Esophagus mucosa (tissue), 1 donor: ENCODE data around the gene GJA4. TPM values are rescaled to one million over a fixed set of nuclear protein-coding genes. Genes with fewer than 3 reads are reported as not detected.

Source experiments
- ATAC-seq: fragments of 200-7000 bp; cut with Tn5 transposase; one replicate; pipeline ENCODE4 v1.9.1; 2020
- total RNA-seq: library from RNA; stranded (reverse); gene quantifications from one replicate; pipeline ENCODE4 v1.2.4, GENCODE V29; 2023
- donor health status: DM: yes; HTN: yes; CAD: no.

GJA4 gene
- total RNA-seq, 1 donor from 2014 or later, result 2.0 TPM

DNA sequence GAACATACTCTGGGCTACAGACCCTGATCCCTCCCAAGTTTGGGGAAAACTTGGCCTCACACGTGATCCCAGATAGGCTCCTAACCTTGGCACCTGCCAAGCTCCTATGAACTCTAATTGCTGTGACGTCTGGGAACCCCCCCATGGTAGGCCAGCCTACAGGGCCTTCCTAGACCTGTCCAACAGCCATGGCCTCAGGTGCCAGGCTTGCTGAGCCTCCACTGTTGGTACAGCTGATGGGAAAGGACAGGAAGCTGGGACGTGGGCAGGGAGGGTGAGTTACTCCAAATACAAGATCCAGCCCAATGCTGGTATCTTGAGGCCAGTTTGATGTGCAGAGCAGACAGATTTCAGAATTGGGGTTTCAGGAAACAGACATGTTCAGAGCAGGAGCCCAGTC, 47.6 kb downstream of the GJA4 start:
- no peak for ATAC-seq

DNA sequence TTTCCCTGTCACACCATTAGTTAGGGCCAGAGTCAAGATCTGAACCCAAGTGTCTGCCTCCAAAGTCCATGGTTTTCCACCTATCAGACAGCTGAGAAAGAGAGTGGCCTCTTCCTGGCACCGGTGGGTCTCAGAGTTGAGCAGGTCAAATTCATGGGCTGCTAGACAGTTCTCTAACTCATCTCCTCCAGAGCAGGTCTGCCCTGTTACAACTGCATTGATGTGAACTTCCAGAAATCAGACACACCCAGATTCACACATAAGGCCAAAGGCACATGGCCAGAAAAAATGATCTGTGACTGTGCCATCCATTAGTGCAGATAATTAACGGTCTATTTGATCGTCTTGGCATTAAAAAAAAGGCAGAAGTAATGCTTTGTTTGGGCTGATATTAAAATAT, 49.3 kb downstream of the GJA4 start:
- no peak for ATAC-seq

DNA sequence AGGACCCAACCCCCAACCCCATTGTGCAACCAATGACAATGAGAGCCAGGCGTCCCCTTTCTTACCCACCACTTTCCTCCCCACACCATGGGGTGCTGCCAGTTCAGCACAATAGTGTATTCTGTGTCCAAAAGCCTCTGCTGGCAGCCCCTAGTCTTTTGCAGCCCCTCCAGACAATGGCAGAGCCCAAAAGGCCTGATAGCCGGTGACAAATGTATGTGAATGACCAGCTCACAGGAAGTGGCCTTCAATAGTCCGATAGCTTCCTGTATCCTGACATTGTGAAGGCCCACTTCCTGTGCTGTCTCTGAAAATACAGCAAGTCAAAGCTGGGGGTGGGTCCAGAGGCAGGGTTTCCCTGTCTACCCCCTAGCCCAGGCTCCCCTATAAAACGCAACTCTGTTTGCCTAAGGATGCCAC, 50.2 kb downstream of the GJA4 start:
- peak; percentile 28 for ATAC-seq

DNA sequence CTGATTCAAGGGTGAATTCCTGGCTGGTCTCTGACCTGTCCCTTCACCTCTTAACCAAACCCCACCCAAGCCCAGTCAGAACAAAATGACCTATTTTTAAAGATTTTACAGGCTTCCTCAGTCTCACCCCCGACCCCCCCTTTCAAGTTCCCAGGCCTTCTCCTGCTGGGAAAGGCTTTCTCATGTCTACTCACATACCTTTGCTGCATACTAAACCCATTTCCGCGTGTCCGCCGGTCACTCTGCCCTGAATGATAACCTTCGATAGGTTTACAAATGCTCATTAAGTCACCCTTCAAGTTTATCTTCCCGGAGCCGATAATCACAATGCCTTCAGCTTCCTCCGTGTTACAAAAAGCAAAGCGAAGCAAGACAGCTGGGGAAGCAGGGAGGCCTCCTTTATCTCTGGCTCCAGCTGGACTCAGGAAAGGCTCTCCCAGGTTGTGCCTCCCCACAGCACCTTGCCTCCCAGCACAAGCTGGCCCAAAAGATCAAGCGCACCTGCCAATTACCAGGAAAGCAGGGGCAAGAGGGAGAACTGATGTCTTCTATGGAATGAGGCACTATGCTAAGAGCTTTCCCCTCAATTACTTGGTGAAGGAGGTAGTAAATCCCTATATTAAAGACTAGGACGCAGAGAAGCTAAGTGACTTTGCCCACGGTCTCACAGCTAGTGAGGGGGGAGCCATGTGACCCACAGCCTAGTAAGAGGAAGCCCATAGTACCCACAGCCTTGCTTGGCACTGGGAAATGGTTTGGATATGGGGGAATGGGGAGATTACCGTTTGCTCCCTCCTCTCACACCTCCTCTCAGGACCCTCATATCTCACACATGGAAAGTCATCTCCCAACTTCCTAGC, 50.8 kb downstream of the GJA4 start:
- ATAC-seq, result no peak

DNA sequence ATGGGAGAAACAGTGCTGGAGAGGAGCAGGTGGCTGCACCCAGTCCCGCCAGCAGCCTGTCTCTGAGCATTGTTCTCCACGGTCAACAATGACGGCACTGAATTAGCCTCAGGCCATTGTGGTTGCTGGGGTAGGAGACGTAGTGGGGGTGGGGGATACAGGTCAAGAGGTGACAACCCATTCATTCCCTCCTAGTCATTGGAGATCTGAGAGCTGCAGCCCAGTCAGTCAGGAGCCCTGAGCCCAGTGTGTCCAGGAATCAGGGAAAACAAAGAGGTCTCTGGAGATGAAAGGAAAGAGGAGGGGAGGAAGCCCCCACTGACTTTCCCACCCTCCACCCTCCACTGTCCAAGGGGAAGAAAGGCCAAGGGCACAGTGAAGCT, 51.4 kb downstream of the GJA4 start:
- no peak for ATAC-seq

Other genes with a start within 250 kb of the GJA4 start
- 78.8 TPM for gene GJB5, start 38.0 kb upstream of the GJA4 start, total RNA-seq
- 1.4 TPM for gene GJB4, start 33.3 kb upstream of the GJA4 start, total RNA-seq
- 61.7 TPM for gene GJB3, start 11.8 kb upstream of the GJA4 start, total RNA-seq
- 40.4 TPM for gene SMIM12, start 66.8 kb downstream of the GJA4 start, total RNA-seq
- gene DLGAP3, start 136.7 kb downstream of the GJA4 start, total RNA-seq, result 0.28 TPM
- gene TMEM35B, start 192.3 kb downstream of the GJA4 start, total RNA-seq, result 4.2 TPM
- gene ZMYM6, start 238.9 kb downstream of the GJA4 start, total RNA-seq, result 14.9 TPM